HTERT RPE-1 (cell line): Measurements from ENCODE around the gene ATP6V0D1.
"Not testable (repeated sequence)": the region's sequence is repeated elsewhere in the genome, so short reads cannot be mapped to it uniquely, and the experiment has no call there.

Experiments used
- in situ Hi-C: fragments of 300-500 bp; cut with MboI; formaldehyde crosslinking; loops from 4 replicates; pipeline ENCODE4 v1.14.3; 2020; ENCODE audit warnings: low sequenced_read_pairs

Gene ATP6V0D1

DNA sequence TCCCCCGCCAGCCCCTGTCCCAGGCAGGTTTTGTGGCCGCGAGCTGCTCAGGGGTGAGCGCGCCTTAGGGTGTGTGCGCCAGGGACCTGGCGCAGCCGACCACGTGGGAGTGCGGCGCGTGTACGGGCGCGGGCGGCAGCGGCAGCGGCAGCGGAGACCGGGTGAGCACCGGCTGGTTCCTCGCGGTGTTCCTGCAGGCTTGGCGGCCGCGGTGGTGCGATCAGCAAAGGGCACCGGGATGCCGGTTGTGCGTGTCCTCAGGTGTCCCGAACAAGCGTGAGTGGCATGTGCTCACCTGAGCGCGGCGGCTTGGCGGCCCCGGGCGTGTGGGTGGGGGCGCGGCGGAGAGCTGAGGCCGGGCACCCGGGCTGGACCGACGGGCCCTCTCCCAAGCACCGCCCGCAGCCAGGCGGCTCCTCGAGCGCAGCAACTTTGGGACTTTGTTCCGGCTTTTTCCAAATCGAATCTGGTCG is 50.4 kb downstream of the ATP6V0D1 start:
- in situ Hi-C loops = no loop called here

DNA sequence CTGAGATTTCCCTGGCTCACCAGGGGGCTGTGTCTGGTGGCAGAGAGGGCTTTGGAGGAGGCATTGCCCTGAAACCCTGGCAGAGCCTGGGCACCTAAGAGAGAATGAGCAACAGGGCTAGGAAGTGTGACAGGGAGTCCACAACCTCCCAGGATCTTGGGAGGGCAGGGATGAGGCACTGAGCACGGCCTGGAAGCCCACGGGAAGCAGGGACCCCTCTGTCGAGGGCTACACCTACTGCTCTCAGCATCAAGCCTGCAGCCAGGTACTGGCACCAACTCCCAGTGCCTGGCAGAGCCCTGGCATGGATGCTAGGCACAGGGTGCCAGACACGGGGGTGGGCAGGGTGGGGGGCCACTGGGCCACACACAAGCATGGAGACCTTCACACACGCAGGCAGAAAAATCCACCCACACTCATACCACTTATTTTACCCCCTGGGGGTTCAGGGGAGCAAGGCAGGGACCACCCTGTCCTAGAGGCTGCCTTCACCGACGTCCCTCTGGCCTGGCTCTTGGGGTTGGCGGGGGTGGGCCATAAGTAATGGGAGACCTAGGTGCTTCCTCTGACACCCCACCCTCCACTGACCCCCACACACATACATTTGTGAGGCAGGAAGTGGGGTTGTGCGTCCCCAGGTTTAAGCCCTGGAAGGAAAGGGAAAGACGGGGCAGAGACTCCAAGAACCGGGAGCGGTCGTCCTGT is 51.0 kb downstream of the ATP6V0D1 start:
- in situ Hi-C loops = no loop called here

DNA sequence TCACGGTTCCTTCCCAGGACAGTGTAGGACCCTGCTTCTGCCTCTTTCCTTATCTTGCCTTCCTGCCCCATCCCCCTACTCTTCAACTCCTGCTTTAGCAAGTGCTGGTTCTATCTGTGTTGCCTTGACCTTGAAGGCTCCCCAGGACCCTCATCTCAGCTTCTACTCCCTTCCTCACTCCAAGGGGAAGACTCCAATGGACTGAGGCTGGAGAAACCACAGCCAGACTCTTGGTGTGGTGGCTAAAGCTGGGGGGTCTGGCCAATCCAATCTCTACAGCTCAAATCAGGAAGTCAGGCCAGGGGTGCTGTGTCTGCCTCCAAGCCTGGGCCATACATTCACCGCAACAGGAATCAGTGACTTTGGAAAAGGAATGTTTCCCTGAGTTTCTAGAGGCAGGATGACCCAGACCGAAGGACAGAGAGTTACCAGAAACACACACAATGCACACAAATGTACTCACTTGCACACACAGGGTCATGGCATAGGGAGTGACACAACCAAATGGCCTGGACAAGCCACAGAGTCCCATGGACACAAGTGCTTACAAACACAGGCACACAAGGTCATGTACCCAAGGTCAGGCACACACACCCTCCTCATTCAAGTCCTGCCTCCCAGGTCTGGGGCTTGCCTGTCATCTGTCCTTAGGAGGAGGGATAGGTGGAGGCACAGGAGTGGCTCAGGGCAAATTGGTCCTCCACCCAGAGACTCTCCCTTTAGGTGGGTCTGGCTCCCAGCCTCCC is 51.7 kb downstream of the ATP6V0D1 start:
- in situ Hi-C loops = no loop called here

- in situ Hi-C loops = no loop called here
These were observed 52.7 kb downstream of the ATP6V0D1 start for GRCh38 chr16:67428146-67428731.

GRCh38 chr16:67426950-67427349 is 54.0 kb downstream of the ATP6V0D1 start:
- in situ Hi-C loops = no loop called here

GRCh38 chr16:67426022-67426421 is 54.9 kb downstream of the ATP6V0D1 start:
- in situ Hi-C loops = no loop called here

DNA sequence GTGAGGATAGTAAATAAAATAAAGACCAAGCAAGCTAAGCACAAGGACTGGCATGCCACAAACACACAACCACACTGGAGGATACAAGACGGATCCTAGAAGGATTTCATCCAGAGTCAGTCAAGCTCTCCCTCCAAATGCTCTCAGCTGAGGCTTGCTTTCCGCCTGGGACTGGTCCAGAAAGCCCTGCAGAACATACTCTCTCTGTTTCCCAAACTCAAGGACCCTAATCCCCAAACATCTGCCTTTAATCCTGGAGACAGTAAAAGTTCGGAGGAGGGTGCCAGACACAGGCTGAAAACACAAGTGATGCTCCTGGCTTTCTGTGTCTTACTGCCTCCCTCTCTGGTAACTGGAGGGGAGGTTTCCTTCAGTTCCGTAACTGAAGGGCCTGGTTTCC is 55.4 kb downstream of the ATP6V0D1 start:
- in situ Hi-C loops = no loop called here

GRCh38 chr16:67425061-67425460 is 55.9 kb downstream of the ATP6V0D1 start:
- in situ Hi-C loops = no loop called here

- in situ Hi-C loops = no loop called here
These were observed 56.7 kb downstream of the ATP6V0D1 start for GRCh38 chr16:67424261-67424615.

DNA sequence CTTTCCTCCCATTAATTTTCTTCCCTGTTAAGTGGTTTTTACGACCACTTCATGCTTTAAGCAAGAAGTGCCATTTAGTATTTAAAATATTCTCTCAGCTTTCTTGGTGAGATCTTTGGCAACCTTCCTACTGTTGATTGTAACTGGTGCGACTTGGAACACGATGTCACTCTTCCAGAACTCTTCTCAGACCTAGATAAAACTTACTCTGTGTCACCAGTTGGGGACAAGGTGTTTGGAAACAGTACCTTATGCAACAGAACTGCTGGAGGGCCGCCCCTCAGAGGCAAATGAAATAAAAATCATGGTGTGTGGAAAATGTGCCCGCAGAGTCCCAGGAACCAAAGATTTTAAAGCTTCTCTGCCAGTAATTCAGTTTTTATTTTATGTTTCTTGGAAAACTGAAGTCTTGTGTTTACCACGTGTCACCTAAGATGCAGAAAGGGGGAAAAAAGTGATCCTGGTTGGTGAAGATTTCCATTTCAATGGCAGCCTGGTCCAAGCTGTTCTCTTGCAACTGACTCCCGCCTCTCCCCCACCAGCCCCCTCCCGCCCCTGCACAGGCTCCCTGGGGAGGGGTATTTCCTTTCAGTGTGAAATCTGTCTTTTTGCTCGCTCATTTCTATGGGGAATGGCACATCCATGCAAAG is 57.2 kb downstream of the ATP6V0D1 start:
- in situ Hi-C loops = no loop called here

DNA sequence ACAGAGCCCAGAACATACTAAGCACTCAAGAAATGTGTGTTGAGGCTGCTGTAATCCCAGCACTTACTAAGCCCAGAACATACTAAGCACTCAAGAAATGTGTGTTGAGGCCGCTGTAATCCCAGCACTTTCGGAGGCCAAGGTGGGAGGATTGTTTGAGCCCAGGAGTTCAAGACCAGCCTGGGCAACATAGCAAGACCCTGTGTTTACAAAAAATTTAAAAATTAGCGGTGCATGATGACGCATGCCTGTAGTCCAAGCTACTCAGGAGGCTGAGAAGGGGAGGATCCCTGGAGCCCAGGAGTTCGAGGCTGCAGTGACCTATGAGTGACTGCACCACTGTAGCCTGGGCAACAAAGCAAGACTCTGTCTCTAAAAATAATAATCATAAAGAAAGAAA is 57.9 kb downstream of the ATP6V0D1 start:
- in situ Hi-C loops = no loop called here

GRCh38 chr16:67421030-67421429 is 59.9 kb downstream of the ATP6V0D1 start:
- in situ Hi-C loops = no loop called here

- in situ Hi-C loops = no loop called here
These were observed 61.0 kb downstream of the ATP6V0D1 start for GRCh38 chr16:67419931-67420330.

DNA sequence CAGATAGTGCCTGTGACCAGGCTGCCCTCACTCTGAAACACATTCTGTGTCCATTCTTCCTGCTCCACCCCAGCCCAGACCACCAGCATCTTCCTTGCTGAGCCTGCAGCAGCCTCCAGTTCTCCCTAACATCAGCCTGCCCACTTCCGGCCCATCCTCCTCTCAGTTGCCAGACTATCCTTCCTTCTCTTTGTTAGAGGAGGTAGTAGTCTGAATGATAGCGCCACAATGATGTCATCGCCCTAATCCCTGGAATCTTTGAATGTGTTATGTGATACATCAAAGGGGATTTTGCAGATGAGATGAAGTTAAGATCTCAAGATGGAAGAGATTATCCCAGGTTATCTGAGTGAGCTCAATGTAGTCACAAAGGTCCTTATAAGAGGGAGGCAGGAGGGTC is 61.5 kb downstream of the ATP6V0D1 start:
- in situ Hi-C loops = no loop called here

GRCh38 chr16:67417333-67418061 is 63.5 kb downstream of the ATP6V0D1 start:
- in situ Hi-C loops = no loop called here

DNA sequence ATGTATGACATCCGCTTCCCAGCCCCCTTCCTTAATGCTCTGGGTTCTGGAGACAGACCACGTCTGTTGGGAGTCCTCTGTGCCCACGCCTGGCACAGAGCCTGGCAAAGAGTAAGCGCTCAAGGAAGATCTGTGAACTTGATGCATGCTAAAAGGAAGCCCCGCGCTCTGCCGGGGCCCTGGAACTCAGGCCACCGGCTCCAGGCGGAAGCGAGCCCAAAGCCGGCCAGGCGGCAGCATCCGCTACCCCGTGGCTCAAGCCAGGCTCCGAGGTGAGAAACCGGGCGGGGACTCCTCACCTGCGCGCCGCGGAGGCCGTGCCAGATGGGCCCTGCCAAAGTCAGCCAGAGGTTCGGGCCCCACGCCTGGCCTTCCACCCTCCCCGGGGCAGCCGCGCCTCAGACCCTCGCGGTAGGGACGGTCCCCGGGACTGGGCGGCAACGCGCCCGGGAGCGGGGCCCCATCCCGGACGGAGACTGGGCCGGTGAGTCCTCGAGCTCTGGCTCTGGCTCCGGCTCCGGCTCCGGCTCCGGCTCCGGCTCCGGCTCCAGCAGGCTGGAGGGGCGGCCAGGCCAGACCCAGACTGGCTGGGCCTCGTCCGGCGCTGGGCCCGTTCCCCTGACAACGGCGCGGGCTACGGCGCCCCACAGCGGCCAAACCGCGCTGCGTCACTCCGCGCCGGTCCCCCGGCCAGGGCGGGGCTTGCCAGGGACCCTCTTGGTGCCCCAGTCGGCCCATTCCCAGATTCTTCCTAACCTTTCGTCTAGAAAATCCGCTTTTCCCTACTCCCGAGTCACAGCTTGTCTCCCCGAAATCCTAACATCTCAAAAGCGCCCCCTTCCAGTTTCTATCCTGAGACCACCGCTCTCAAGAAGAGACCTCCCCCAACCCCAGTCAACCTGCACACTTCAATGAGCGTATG is 64.8 kb downstream of the ATP6V0D1 start, which contains the start of gene ZDHHC1:
Gene ZDHHC1, minus strand, starts transcription at position 606 of the 922 bp plus-strand sequence. CDS start 8,702 bp downstream, outside the sequence.
- in situ Hi-C loops = no loop called here

DNA sequence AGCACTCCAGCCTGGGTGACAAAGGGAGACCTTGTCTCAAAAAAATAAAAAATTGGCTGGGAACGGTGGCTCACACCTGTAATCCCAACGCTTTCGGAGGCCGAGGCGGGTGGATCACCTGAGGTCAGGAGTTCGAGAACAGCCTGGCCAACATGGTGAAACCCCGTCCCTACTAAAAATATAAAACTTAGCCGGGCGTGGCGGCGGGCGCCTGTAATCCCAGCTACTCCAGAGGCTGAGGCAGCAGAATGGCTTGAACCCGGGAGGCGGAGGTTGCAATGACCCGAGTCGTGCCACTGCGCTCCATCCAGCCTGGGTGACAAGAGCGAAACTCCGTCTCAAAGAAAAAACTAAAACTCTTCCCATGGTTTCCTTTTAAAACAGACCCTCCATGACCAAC is 65.5 kb downstream of the ATP6V0D1 start:
- in situ Hi-C loops = not testable (repeated sequence)

DNA sequence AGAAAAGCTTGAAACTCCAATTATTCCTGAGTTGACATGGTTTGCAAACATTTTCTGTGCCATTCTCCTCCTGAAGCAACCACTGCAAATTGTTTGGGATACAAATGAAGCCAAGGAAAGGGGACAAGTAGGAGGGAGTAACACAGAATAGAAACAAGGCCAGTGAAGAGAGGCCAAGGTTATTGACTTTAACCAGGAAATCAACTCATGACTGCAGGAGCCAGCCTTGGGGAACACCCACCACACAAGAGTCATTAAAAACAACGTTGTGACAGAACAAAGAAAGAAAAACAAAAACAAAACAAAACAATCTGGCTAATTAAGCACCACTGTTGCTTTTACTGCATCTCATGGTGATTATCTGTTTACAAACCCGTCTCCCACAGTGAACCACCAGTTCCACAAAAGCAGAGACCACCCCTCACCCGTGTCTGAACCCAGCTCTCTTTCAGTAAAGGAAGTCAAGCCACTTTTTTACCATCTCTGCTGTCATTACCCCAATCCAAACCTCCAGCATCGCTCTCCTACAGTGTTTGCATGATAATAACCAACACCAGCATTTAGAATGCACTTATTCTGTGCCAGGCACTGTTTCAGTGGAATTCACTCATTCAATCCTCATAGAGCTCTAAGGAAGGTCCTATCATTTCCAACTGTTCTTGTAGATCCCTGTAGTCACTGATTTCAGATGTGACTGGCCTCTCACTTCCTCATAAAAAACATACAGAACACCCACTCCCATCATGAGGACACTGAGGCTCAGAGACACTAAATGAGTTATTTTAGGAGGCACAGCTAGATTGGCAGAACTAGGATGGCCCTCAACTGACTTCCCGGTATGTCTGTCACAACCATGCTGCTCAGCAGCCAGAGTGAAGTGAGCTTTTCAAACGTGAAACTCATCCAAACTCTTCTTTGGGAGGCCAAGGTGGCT is 66.7 kb downstream of the ATP6V0D1 start:
- in situ Hi-C loops = no loop called here

DNA sequence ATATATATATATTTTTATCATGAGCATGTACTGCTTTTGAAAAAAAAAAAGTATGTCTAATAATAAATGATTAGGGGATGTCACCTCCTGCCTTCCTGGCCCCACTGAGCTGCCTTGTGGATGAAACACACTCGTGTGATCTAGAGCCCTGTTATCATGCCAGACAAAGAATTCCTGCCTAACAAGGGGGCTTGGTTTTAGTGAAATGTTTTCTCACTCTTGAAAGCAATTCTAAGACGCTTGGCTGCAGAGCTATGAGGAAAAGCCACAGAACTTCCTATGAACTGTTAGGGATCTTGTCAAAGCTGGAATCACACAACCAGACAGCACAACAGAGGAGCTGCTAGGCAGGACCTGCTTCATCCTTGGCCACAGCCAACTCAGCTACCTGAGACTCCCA is 68.7 kb downstream of the ATP6V0D1 start:
- in situ Hi-C loops = no loop called here
